SHP77 treated with DMSO at 0.1 percent for 48 hours (cell line): ENCODE results near the gene MYB.

Source experiments
- DNase-seq: peaks from one replicate; lab custom pipeline; 2025; lab: John Stamatoyannopoulos, UW

MYB gene

GRCh38 chr6:135189344-135189743, 8.2 kb downstream of the MYB start:
- DNase-seq = no peak

GRCh38 chr6:135191508-135192255, 10.6 kb downstream of the MYB start:
- no peak for DNase-seq

GRCh38 chr6:135192256-135193174, 11.4 kb downstream of the MYB start:
- DNase-seq = no peak

GRCh38 chr6:135193221-135193620, 12.1 kb downstream of the MYB start:
- no peak for DNase-seq

GRCh38 chr6:135195041-135195440, 13.9 kb downstream of the MYB start:
- no peak for DNase-seq

- DNase-seq = no peak
Observed at GRCh38 chr6:135195522-135195921, 14.4 kb downstream of the MYB start.

- DNase-seq = no peak
Observed at GRCh38 chr6:135196739-135197510, 15.8 kb downstream of the MYB start.

DNA sequence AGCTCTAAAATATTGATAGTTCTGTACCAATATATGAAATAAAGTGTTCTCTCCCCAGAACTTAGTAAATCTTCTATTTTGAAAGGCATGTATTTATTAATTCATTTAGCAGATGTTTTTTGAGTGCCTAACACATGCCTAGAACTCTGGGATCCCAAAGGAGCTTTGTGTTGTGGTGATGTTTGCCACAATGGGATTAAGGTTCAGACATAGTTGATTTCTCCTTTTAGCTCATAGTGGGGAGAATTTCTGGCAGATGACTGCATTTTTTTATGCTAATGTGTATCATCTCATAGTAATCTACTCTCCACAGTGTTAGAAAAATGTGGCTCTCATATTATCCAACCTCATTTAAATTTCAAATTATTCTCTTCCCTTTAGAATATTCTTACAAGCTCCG, 21.7 kb downstream of the MYB start:
- DNase-seq = no peak

DNA sequence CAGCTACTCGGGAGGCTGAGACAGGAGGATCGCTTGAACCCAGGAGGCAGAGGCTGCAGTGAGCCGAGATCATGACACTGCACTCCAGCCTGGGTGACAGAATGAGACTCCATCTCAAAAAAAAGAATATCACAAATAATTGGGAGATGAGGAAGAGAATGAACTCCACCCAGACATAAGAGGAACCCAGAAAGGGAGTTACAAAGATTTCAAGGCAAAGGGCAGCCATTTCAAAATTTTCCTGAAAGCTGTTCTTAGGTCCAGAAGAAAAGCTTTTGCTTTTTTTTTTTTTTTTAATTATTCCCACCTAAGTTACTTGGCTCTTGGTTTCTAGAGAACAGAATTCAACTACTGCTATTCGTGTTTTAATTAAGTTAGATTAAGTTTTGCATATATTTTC, 23.8 kb downstream of the MYB start:
- DNase-seq = no peak

- no peak for DNase-seq
Observed at GRCh38 chr6:135209803-135210202, 28.7 kb downstream of the MYB start.

DNA sequence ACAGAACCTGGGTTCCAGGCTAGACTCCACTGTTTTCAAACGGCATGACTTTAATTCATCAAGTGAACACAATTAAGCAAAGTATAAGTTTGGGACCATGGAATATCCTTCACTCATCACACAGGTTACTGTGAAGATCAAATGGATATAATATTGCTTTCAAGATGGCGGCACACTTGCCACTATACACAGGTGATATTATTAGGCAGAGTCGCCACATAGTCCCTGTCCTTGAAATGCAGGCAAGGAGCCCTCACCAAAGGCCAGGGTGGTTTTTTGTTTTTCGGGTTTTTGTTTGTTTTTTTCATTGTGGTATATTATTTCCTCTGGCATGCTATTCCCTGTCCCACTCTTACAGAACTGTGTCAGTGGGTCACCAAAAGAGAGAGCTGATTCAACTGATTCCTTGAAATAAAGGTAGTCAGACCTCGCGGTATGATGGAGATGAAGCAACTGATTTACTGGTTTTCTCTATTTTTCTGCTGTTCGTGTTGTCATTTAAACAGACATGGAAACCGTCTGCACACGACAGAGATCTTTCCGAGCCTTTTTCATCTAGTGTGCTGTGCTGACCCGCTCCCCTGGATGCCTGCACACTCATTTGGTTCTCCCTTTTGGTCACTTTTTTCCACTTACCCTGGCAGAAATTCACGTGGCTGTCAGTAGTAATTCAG, 29.7 kb downstream of the MYB start:
- no peak for DNase-seq

DNA sequence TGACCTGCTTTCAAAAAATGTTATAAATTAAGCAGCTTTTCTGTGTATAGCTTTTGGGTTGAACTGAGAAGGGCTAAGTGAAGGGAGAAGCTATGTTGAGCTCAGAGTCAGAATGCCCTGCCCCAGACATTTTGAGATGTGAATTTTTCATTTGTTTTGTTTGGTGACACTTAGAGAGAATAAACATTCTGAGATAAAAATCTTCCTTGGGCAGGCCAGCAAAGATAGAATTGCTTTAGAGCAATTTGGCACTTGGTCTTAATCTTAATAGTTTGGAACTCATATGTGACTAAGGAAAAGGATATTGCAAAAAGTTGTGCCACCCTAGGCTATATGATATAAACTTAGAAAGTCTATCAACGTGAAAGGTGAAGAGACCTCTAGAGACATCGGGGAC, 30.2 kb downstream of the MYB start:
- DNase-seq = no peak

- DNase-seq = no peak
Observed at GRCh38 chr6:135212020-135212806, 31.1 kb downstream of the MYB start.

GRCh38 chr6:135212935-135213334, 31.8 kb downstream of the MYB start:
- no peak for DNase-seq

DNA sequence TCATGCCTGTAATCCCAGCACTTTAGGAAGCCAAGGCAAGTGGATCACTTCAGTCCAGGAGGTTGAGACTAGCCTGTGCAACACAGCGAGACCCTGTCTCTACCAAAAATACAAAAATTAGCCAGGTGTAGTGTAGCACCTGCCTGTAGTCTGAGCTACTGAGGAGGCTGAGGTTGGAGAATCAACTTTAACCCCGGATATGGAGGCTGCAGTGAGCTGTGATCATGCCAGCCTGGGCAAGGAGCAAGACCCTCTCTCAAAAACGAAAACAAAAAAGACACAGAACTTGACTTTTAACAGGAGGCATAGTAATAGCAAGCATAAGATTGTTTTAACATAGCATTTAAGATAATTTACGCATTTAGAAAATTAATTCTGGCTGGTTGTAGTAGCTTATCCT, 32.5 kb downstream of the MYB start:
- DNase-seq = no peak

- DNase-seq = no peak
Observed at GRCh38 chr6:135215160-135215559, 34.1 kb downstream of the MYB start.

DNA sequence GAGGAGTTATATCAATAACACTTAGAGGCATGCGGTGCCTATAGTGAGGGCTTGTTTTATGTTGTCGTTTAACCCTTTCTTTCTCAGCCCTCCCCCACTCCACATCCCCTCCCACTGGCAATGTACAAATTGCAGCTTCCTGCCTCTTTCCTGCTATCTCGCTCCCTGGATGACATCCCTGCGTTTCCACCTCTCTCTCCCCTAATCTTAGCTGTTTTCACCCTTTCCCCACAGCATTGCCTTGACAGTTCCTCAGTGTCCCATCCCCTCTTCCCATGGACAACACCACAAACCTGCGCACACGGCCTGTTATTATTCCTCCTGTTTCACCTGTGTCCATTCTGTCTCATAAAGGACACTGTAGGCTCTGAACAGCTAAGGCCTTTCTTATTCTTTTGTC, 34.5 kb downstream of the MYB start:
- DNase-seq = no peak

GRCh38 chr6:135217663-135218062, 36.6 kb downstream of the MYB start:
- DNase-seq = no peak

- DNase-seq = no peak
Observed at GRCh38 chr6:135219346-135219745, 38.2 kb downstream of the MYB start.

DNA sequence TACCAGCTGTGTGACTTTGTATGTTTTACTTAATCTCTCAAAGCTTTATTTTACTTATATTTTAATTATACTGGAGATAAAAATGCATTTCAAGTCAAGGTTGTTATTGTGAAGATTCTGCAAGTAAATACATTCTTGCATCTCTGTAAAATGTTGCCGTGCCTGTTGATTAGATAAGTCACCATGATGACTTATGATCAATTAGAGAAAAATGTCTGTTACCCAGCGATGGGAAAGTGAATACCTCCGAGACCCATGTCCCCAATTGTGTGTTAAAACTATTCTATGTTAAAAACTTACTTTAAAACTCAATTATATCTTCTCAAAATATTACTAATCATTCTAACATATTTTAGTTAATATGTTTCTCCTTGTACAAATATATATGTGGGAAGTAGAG, 39.9 kb downstream of the MYB start:
- no peak for DNase-seq

DNA sequence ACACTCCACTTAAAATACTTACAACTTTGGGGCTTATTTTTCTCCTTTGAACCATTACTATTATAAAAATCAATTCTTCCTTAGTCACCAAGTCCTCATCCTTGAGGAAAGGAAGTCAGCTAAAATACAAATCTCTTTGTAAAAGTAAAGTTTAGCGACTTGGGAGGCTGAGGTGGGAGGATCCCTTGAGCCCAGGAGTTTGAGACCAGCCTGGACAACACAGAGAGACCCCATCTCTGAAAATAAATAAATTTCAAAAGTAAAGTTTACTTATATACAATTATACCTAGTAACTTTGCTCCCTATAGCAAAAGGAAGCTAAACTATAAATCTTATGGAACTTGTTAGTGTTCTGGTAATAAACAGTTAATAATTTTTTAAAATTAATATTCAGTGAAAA, 40.4 kb downstream of the MYB start:
- no peak for DNase-seq
